OCI-LY7 (cell line): ENCODE data around the gene PEPD. TPM values are rescaled to one million over a fixed set of nuclear protein-coding genes. Genes with fewer than 3 reads are reported as not detected.

Experiments
- BruUV-seq: library from RNA; stranded (reverse); fragments of 400-500 nt; replicated peaks from 2 replicates; lab custom pipeline; 2021; lab: Mats Ljungman, UMichigan
- CTCF ChIA-PET: fragments of 300-600 bp; sonication (Branson Sonifier 250); formaldehyde crosslinking; loops from one replicate; lab custom pipeline; 2022; ENCODE audit warnings: antibody characterized with exemption; ENCODE audit not compliant: unreplicated experiment; lab: Charles Lee
- POLR2A ChIA-PET: fragments of 300-600 bp; sonication (Branson Sonifier 250); formaldehyde crosslinking; loops from one replicate; lab custom pipeline; 2022; ENCODE audit warnings: antibody characterized with exemption; lab: Charles Lee
- DNase-seq: peaks from one replicate; pipeline ENCODE4 v3.0.0-alpha.2; 2015; ENCODE audit warnings: low spot score
- H2AFZ ChIP-seq: fragments of 200-600 bp; sonication (generic), shearing (Covaris generic); 2 replicates; pipeline ENCODE4 v1.6.1; 2014; ENCODE audit warnings: mild to moderate bottlenecking, antibody characterized with exemption, low read length, moderate library complexity
- H3K27ac ChIP-seq: fragments of 200-600 bp; sonication (generic); 2 replicates; pipeline ENCODE4 v1.5.1; 2014; ENCODE audit warnings: mixed run types, low read depth, mild to moderate bottlenecking, moderate library complexity, low read length, inconsistent platforms; ENCODE audit not compliant: poor library complexity, severe bottlenecking
- H3K36me3 ChIP-seq: fragments of 200-600 bp; sonication (generic); 2 replicates; pipeline ENCODE4 v1.6.1; 2014; ENCODE audit warnings: mild to moderate bottlenecking, antibody characterized with exemption, low read length, moderate library complexity, mixed read lengths; ENCODE audit not compliant: insufficient read depth
- H3K4me1 ChIP-seq: fragments of 200-600 bp; sonication (generic); 2 replicates; pipeline ENCODE4 v1.5.1; 2014; ENCODE audit warnings: mild to moderate bottlenecking, low read length; ENCODE audit not compliant: insufficient read depth, poor library complexity, severe bottlenecking
- H3K4me2 ChIP-seq: fragments of 200-600 bp; sonication (generic); 2 replicates; pipeline ENCODE4 v1.6.1; 2014; ENCODE audit warnings: mild to moderate bottlenecking, low read length
- H3K4me3 ChIP-seq: fragments of 200-600 bp; sonication (generic); 2 replicates; pipeline ENCODE4 v1.5.1; 2014; ENCODE audit warnings: mild to moderate bottlenecking, low read depth, low read length; ENCODE audit not compliant: poor library complexity, severe bottlenecking
- H3K79me2 ChIP-seq: fragments of 200-600 bp; sonication (generic); 2 replicates; pipeline ENCODE4 v1.6.1; 2016; ENCODE audit warnings: low read depth, mild to moderate bottlenecking, low read length, moderate library complexity, mixed read lengths; ENCODE audit not compliant: insufficient read depth
- H3K9me2 ChIP-seq: fragments of 200-600 bp; sonication (generic); 2 replicates; pipeline ENCODE4 v1.6.1; 2016; ENCODE audit warnings: mild to moderate bottlenecking, low read length, mixed read lengths; ENCODE audit not compliant: insufficient read depth
- H3K9me3 ChIP-seq: fragments of 200-600 bp; sonication (generic); 2 replicates; pipeline ENCODE4 v1.6.1; 2014; ENCODE audit warnings: mild to moderate bottlenecking, mixed run types, low read length, mixed read lengths
- H4K20me1 ChIP-seq: fragments of 200-600 bp; sonication (generic); 2 replicates; pipeline ENCODE4 v1.6.1; 2014; ENCODE audit warnings: mild to moderate bottlenecking, antibody characterized with exemption, low read length, moderate library complexity, mixed read lengths; ENCODE audit not compliant: insufficient read depth
- EZH2phosphoT487 ChIP-seq: fragments of 200-600 bp; sonication (generic); IDR thresholded peaks from 2 replicates; pipeline ENCODE4 v1.6.1; 2018; ENCODE audit warnings: low read depth, borderline replicate concordance, mild to moderate bottlenecking, mixed run types, antibody characterized with exemption, low read length, moderate library complexity, mixed read lengths
- intact Hi-C: fragments of 100-400 bp; cut with micrococcal nuclease; formaldehyde crosslinking; loops from one replicate; pipeline ENCODE4 v1.10.0; 2022; ENCODE audit not compliant: unreplicated experiment
- total RNA-seq, 2 experiments: library from RNA; depleted of rRNA in 1 of 2; stranded (reverse); fragments of >200 nt in 1 of 2; shearing (Covaris generic) in 1 of 2; gene quantifications; 2 replicates each; pipeline ENCODE4 v1.2.3, GENCODE V29; 2014 to 2022
- TF ChIP-seq, protein P1 (sequence below): fragments of 200-600 bp; sonication (generic); conservative IDR thresholded peaks from 2 replicates; pipeline ENCODE4 v1.5.1; 2014; ENCODE audit warnings: mild to moderate bottlenecking, antibody characterized with exemption, low read length, moderate library complexity, mixed read lengths

PEPD gene
- total RNA-seq, 2 experiments from 2014 or later: 24.4 to 29.7 TPM

DNA sequence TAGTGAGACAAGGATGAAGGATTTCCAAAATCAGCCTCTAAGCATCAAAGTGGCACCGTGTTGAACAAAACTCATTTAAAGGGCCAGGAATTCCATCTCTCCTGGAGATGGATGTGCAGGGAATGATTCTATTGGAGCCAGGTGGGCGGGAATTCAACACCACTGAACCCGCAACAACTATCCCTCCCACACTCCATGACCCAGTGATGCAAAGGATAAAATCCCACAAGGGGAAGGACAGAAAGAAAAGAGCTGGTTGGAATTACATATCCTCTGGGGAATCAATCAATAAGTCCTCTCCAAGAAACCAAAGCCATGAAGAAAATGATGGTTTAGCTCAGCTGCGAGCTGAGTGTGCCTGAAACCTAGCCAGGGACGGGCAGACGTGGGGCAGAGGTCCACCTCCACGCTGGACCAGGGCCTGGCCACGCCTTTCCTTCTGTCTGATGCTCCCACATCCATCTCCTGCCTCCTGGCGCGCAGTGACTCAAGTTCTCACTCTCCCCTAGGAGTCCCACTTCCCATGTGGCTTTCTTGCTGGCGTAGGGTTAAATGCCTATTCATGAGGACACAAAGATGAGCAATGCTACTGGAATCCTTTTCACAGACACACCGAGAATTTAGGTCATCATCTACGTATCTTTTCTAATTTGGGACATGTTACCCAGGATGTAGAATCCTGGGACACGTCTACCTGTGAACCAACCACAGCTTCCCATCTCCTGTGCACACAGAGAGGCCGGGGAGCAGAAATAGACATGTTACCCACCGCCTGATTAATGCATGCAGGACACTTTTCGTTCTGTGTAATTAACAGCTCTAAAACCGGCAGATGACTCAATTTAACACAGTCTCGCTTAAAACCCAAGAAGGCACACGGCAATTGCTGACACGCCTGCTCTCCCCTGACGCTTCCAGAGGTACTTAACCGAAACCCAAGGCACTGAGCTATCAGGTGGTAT lies 48.6 kb downstream of the PEPD start:
- H3K79me2 ChIP-seq: no peaks in the 10 kb centered on the region
- CTCF ChIA-PET: no interaction called here
- no peak for DNase-seq
- no peak for TF ChIP-seq EZH2phosphoT487
- TF ChIP-seq, protein P1, sequence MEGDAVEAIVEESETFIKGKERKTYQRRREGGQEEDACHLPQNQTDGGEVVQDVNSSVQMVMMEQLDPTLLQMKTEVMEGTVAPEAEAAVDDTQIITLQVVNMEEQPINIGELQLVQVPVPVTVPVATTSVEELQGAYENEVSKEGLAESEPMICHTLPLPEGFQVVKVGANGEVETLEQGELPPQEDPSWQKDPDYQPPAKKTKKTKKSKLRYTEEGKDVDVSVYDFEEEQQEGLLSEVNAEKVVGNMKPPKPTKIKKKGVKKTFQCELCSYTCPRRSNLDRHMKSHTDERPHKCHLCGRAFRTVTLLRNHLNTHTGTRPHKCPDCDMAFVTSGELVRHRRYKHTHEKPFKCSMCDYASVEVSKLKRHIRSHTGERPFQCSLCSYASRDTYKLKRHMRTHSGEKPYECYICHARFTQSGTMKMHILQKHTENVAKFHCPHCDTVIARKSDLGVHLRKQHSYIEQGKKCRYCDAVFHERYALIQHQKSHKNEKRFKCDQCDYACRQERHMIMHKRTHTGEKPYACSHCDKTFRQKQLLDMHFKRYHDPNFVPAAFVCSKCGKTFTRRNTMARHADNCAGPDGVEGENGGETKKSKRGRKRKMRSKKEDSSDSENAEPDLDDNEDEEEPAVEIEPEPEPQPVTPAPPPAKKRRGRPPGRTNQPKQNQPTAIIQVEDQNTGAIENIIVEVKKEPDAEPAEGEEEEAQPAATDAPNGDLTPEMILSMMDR: no peak
- no peak overlapping the region for H3K4me2 ChIP-seq
- no peaks in the 10 kb centered on the region for H3K4me1 ChIP-seq
- H3K9me3 ChIP-seq: no peaks in the 10 kb centered on the region
- H4K20me1 ChIP-seq: no peaks in the 10 kb centered on the region
- POLR2A ChIA-PET: no interaction called here
- H3K36me3 ChIP-seq: no peaks in the 10 kb centered on the region
- no peak overlapping the region for H3K27ac ChIP-seq
- no peaks in the 10 kb centered on the region for H3K9me2 ChIP-seq
- H3K4me3 ChIP-seq: no peak overlapping the region
- intact Hi-C loops: no loop called here
- BruUV-seq: no TSS peak
- H2AFZ ChIP-seq: no peak overlapping the region

DNA sequence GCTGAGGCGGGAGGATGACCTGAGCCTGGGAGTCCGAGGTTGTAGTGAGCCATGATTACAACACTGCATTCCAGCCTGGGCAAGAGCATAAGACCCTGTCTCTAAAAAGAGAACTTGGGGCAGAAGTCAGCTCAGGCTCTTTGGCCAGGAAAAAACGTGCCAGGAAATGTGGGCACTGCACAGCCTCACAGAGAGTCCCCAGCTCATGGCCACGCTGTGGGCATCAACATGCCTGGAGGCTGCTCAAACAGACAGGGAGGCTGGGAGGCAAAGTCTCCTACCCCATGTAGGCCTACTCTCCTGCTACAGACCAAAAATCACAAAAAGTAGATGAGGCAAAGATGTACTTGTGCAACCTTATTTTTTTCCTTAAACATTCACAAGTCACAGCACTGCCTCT lies 49.4 kb downstream of the PEPD start:
- BruUV-seq: no TSS peak
- no peak for DNase-seq

More for the DNA sequence above, 49.4 kb downstream of the PEPD start:
- Histone ChIP-seq H3K4me3 (no peak overlapping the region), H3K79me2 (no peaks in the 10 kb centered on the region), H3K4me2 (no peak overlapping the region), H3K4me1 (no peaks in the 10 kb centered on the region), H3K9me3 (no peaks in the 10 kb centered on the region), H3K27ac (no peak overlapping the region), H2AFZ (no peak overlapping the region), H4K20me1 (no peaks in the 10 kb centered on the region), H3K9me2 (no peaks in the 10 kb centered on the region), H3K36me3 (no peaks in the 10 kb centered on the region)
- CTCF ChIA-PET: no interaction called here
- TF ChIP-seq, protein P1: no peak
- TF ChIP-seq EZH2phosphoT487: no peak
- POLR2A ChIA-PET: no interaction called here
- intact Hi-C loops: no loop called here
